WTC11 (cell line): ENCODE measurements around the gene CCNF. TPM values are rescaled to one million over a fixed set of nuclear protein-coding genes. Genes with fewer than 3 reads are reported as not detected.

Experiments
- ATAC-seq: fragments of 200-7000 bp; cut with Tn5 transposase; 2 replicates; pipeline ENCODE4 v1.10.0; 2021; ENCODE audit warnings: mild to moderate bottlenecking, moderate library complexity
- CTCF ChIA-PET: fragments of 300-600 bp; sonication (Branson Sonifier 250); formaldehyde crosslinking; loops from one replicate; lab custom pipeline; 2021; ENCODE audit warnings: antibody characterized with exemption; lab: Charles Lee
- POLR2A ChIA-PET: fragments of 350-600 bp; sonication (Branson Sonifier 250); formaldehyde crosslinking; loops from one replicate; lab custom pipeline; 2021; ENCODE audit warnings: antibody characterized with exemption; lab: Charles Lee
- DNase-seq: peaks from one replicate; pipeline ENCODE4 v3.0.0; 2021; ENCODE audit warnings: low spot score
- H3K27ac Mint-ChIP-seq: 2 replicates; pipeline ENCODE4 v1.8.0; 2021; ENCODE audit warnings: mixed read lengths
- H3K27me3 Mint-ChIP-seq: 2 replicates; pipeline ENCODE4 v1.8.0; 2021; ENCODE audit warnings: low read depth, mild to moderate bottlenecking, moderate library complexity, mixed read lengths
- H3K36me3 Mint-ChIP-seq: 2 replicates; pipeline ENCODE4 v1.8.0; 2021; ENCODE audit warnings: mixed read lengths
- H3K4me1 Mint-ChIP-seq: 2 replicates; pipeline ENCODE4 v1.8.0; 2022; ENCODE audit warnings: mixed read lengths
- H3K4me3 Mint-ChIP-seq: 2 replicates; pipeline ENCODE4 v1.8.0; 2021; ENCODE audit warnings: mild to moderate bottlenecking, moderate library complexity, mixed read lengths
- H3K9me3 Mint-ChIP-seq: 2 replicates; pipeline ENCODE4 v1.8.0; 2021; ENCODE audit warnings: mixed read lengths
- CBFB ChIP-seq: sonication (generic); formaldehyde crosslinking; IDR thresholded peaks from 2 replicates; pipeline ENCODE4 v1.8.1; 2022; ENCODE audit warnings: mild to moderate bottlenecking, low read depth, missing genetic modification reagents
- CTCF ChIP-seq: fragments of 200-600 bp; IDR thresholded peaks from 2 replicates; pipeline ENCODE4 v1.8.0; 2022; ENCODE audit warnings: antibody characterized with exemption
- E2F4 ChIP-seq: sonication (generic); formaldehyde crosslinking; IDR thresholded peaks from 2 replicates; pipeline ENCODE4 v1.8.1; 2022; ENCODE audit warnings: low read depth, mild to moderate bottlenecking, moderate library complexity, missing genetic modification reagents, borderline replicate concordance
- GABPB1 ChIP-seq: sonication (generic); formaldehyde crosslinking; IDR thresholded peaks from 2 replicates; pipeline ENCODE4 v1.8.1; 2023; ENCODE audit warnings: mild to moderate bottlenecking, missing genetic modification reagents
- HMGA2 ChIP-seq: fragments of 250-450 bp; sonication (Bioruptor Pico); IDR thresholded peaks from 2 replicates; pipeline ENCODE4 v1.4.0; 2021; ENCODE audit warnings: mild to moderate bottlenecking, moderate library complexity
- JUN ChIP-seq: sonication (generic); formaldehyde crosslinking; IDR thresholded peaks from 2 replicates; pipeline ENCODE4 v1.8.0; 2023; ENCODE audit warnings: mild to moderate bottlenecking, missing genetic modification reagents
- KAT7 ChIP-seq: sonication (generic); formaldehyde crosslinking; IDR thresholded peaks from 2 replicates; pipeline ENCODE4 v1.8.1; 2023; ENCODE audit warnings: missing genetic modification reagents, mild to moderate bottlenecking, borderline replicate concordance
- MXD4 ChIP-seq: fragments of 250-450 bp; sonication (Bioruptor Pico); IDR thresholded peaks from 2 replicates; pipeline ENCODE4 v1.8.0; 2021; ENCODE audit warnings: mild to moderate bottlenecking, moderate library complexity, borderline replicate concordance
- SOX15 ChIP-seq: fragments of 250-450 bp; sonication (Bioruptor Pico); IDR thresholded peaks from 2 replicates; pipeline ENCODE4 v1.9.0; 2021; ENCODE audit warnings: mild to moderate bottlenecking
- SP1 ChIP-seq: sonication (generic); formaldehyde crosslinking; conservative IDR thresholded peaks from 2 replicates; pipeline ENCODE4 v1.8.1; 2022; ENCODE audit warnings: missing genetic modification reagents
- TEAD1 ChIP-seq: sonication (generic); formaldehyde crosslinking; IDR thresholded peaks from 2 replicates; pipeline ENCODE4 v1.8.0; 2022; ENCODE audit warnings: mild to moderate bottlenecking, missing genetic modification reagents
- ZBTB21 ChIP-seq: sonication (generic); formaldehyde crosslinking; IDR thresholded peaks from 2 replicates; pipeline ENCODE4 v1.8.1; 2023; ENCODE audit warnings: mild to moderate bottlenecking, missing genetic modification reagents, borderline replicate concordance
- ZNF219 ChIP-seq: sonication (generic); formaldehyde crosslinking; IDR thresholded peaks from 2 replicates; pipeline ENCODE4 v1.8.0; 2023; ENCODE audit warnings: missing genetic modification reagents, mild to moderate bottlenecking, borderline replicate concordance
- ZNF416 ChIP-seq: fragments of 250-450 bp; sonication (Bioruptor Pico); IDR thresholded peaks from 2 replicates; pipeline ENCODE4 v1.9.0; 2021; ENCODE audit warnings: mild to moderate bottlenecking, inconsistent platforms
- ZNF671 ChIP-seq: fragments of 250-450 bp; sonication (Bioruptor Pico); IDR thresholded peaks from 2 replicates; pipeline ENCODE4 v1.8.0; 2021; ENCODE audit warnings: mild to moderate bottlenecking
- total RNA-seq: library from RNA; stranded (reverse); gene quantifications from 3 replicates; pipeline ENCODE4 v1.2.3, GENCODE V29; 2021
- TF ChIP-seq, protein P1 (sequence below): sonication (generic); formaldehyde crosslinking; IDR thresholded peaks from 2 replicates; pipeline ENCODE4 v1.8.0; 2022; ENCODE audit warnings: mild to moderate bottlenecking, missing genetic modification reagents
- TF ChIP-seq, protein P2 (sequence below): fragments of 250-450 bp; sonication (Bioruptor Pico); conservative IDR thresholded peaks from 2 replicates; pipeline ENCODE4 v1.9.0; 2021; ENCODE audit warnings: mild to moderate bottlenecking
- TF ChIP-seq, protein P3 (sequence below): sonication (generic); formaldehyde crosslinking; IDR thresholded peaks from 2 replicates; pipeline ENCODE4 v1.8.0; 2022; ENCODE audit warnings: mild to moderate bottlenecking, missing genetic modification reagents
- TF ChIP-seq, protein P4 (sequence below): sonication (generic); formaldehyde crosslinking; IDR thresholded peaks from 2 replicates; pipeline ENCODE4 v1.8.1; 2023; ENCODE audit warnings: mild to moderate bottlenecking, missing genetic modification reagents, moderate library complexity
- TF ChIP-seq, protein P5 (sequence below): fragments of 250-450 bp; sonication (Bioruptor Pico); IDR thresholded peaks from 2 replicates; pipeline ENCODE4 v1.8.0; 2021; ENCODE audit warnings: mild to moderate bottlenecking

CCNF gene
- total RNA-seq, 1 experiment from 2014 or later, result 65.7 TPM

GRCh38 chr16:2472885-2473445 is 43.7 kb downstream of the CCNF start (continued):
- TF ChIP-seq MXD4 (CRISPR knock-in tag), result no peak
- TF ChIP-seq, protein P1, sequence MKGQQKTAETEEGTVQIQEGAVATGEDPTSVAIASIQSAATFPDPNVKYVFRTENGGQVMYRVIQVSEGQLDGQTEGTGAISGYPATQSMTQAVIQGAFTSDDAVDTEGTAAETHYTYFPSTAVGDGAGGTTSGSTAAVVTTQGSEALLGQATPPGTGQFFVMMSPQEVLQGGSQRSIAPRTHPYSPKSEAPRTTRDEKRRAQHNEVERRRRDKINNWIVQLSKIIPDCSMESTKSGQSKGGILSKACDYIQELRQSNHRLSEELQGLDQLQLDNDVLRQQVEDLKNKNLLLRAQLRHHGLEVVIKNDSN (CRISPR knock-in tag), result no peak

DNA sequence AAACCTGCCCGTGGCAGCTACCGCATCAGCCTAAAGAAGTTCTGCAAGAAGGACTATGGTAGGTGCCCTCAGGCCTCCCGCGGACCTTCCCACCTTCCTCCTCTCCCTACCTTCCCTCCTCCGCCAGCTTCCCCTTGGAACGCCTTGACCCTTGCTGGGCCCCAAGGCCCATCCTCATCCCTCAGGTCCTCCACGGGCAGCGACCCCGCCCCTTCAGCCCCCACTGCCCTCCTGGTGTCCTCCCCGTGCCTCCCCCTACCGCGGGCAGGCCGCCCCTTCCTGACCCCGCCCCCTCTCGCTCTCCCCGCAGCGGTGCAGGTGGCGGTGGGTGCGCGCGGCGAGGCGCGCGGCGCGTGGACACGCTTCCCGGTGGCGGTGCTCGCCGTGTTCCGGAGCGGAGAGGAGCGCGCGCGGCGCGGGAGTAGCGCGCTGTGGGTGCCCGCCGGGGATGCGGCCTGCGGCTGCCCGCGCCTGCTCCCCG is 44.2 kb downstream of the CCNF start:
- CTCF ChIA-PET, result interaction anchor here (0.7 to 4.0 kb wide), 3 partner anchors 9 to 40 kb away, joined by 3 to 57 read pairs (median 4); partner anchors contain the start of gene ATP6V0C
- peak overlapping the region; percentile 62 for H3K4me3 Mint-ChIP-seq
- peaks cover 20% of the 10 kb centered on the region for H3K4me1 Mint-ChIP-seq
- no peaks in the 10 kb centered on the region for H3K36me3 Mint-ChIP-seq
- TF ChIP-seq ZNF416 (CRISPR knock-in tag), result no peak
- no peak for TF ChIP-seq CBFB (CRISPR knock-in tag)
- TF ChIP-seq HMGA2 (CRISPR knock-in tag), result no peak
- TF ChIP-seq, protein P2, sequence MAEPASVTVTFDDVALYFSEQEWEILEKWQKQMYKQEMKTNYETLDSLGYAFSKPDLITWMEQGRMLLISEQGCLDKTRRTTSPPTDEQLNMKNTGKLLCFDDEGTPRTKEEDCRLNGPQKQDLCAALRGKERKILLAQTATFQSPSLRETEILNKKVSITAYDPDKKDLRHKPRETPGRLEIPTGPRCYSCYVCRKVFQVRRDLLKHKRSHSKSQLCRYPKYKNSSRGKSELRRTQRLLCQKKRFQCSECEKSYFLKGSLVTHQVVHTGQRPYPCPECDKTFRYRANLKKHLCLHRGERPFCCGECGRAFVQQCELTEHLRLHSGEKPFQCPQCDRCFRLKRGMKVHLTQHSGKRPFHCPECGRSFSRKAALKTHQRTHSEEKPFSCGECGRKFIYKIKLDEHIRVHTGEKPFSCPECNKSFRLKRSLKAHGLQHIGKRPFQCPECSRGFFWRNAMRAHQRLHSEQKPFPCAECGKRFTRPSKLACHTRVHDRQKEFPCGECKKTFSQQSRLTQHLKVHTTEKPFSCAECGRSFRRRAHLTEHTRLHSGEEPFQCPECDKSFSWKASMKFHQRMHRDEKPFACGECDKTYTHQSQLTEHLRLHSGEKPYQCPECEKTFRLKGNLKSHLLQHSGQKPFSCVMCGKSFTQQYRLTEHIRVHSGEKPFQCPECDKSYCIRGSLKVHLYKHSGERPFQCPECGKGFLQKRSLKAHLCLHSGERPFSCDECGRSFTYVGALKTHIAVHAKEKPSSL (CRISPR knock-in tag), result no peak
- TF ChIP-seq JUN (CRISPR knock-in tag), result no peak
- no peak for TF ChIP-seq ZNF671 (CRISPR knock-in tag)
- peak; percentile 31; the same call in 1 of the 2 replicates for TF ChIP-seq SP1 (CRISPR knock-in tag)
- TF ChIP-seq, protein P3, sequence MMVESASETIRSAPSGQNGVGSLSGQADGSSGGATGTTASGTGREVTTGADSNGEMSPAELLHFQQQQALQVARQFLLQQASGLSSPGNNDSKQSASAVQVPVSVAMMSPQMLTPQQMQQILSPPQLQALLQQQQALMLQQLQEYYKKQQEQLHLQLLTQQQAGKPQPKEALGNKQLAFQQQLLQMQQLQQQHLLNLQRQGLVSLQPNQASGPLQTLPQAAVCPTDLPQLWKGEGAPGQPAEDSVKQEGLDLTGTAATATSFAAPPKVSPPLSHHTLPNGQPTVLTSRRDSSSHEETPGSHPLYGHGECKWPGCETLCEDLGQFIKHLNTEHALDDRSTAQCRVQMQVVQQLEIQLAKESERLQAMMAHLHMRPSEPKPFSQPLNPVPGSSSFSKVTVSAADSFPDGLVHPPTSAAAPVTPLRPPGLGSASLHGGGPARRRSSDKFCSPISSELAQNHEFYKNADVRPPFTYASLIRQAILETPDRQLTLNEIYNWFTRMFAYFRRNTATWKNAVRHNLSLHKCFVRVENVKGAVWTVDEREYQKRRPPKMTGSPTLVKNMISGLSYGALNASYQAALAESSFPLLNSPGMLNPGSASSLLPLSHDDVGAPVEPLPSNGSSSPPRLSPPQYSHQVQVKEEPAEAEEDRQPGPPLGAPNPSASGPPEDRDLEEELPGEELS (CRISPR knock-in tag), result peak; percentile 10; the same call in 1 of the 2 replicates
- TF ChIP-seq, protein P4, sequence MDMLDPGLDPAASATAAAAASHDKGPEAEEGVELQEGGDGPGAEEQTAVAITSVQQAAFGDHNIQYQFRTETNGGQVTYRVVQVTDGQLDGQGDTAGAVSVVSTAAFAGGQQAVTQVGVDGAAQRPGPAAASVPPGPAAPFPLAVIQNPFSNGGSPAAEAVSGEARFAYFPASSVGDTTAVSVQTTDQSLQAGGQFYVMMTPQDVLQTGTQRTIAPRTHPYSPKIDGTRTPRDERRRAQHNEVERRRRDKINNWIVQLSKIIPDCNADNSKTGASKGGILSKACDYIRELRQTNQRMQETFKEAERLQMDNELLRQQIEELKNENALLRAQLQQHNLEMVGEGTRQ (CRISPR knock-in tag), result no peak
- no peak for TF ChIP-seq ZNF219 (CRISPR knock-in tag)
- no peak for TF ChIP-seq SOX15 (CRISPR knock-in tag)
- TF ChIP-seq TEAD1, result no peak
- TF ChIP-seq, all 79 proteins: peak for 2
- Mint-ChIP-seq H3K27me3 (peaks cover 45% of the 10 kb centered on the region), H3K9me3 (no peaks in the 10 kb centered on the region), H3K27ac (no peak overlapping the region)
- ATAC-seq (no peak), DNase-seq (peak; percentile 42)
- POLR2A ChIA-PET, result no interaction called here

DNA sequence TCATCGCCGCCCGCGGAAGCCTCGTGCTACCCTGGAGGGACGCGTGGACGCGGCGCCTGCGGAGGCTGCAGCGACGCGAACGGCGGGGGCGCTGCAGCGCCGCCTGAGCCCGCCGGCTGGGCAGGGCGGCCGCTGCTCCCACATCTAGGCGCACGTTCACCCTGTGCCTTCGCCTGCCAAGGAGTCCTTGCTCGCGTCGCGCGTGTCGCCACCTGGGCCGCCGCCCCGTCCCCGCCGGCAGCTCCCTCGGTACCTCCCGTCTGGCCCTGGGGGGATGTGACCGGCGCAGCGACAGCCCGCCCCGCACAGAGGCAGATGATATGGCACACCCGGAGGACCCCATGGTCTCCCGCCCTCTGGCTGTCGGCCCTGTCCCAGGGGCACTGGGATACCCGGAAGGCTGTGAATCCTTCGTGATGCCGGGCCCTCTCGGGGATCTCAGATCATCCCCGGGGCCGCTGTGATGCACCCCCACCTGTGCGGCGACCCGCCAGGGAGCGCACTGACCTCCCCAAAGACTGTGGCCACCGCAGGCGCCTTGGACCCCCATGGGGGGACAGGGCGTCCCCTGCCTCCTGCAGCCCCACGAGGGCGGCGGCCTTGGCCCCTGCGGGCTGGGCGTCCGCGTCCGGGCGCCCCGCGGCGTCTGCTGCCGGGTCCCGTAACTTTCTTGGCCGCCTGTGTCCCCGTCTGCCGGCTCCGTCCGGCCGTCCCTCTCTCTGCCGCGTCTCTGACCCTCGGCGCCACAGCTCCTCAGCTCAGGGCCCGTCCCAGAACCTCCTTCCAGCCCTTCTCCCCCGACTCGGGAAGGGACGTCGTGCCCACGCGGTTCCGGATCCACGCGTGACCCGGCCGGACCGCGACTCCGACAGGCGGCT is 45.0 kb downstream of the CCNF start:
- peak; percentile 11; the same call in 1 of the 2 replicates for ATAC-seq
- DNase-seq, result peak; percentile 42
- H3K36me3 Mint-ChIP-seq, result no peaks in the 10 kb centered on the region
- H3K27me3 Mint-ChIP-seq, result peaks cover 41% of the 10 kb centered on the region
- no peak overlapping the region for H3K27ac Mint-ChIP-seq
- ChIA-PET POLR2A (interaction anchor here (1.1 kb wide), 3 partner anchors 15 to 57 kb away, joined by 3 to 5 read pairs (median 3); partner anchors contain the start of genes CEMP1 and TEDC2), CTCF (interaction anchor here (0.5 to 4.0 kb wide), 5 partner anchors 12 to 195 kb away, joined by 3 to 57 read pairs (median 6); partner anchors contain the start of gene TEDC2)
- peak overlapping the region; percentile 67 for H3K4me3 Mint-ChIP-seq
- no peaks in the 10 kb centered on the region for H3K9me3 Mint-ChIP-seq
- peaks cover 20% of the 10 kb centered on the region for H3K4me1 Mint-ChIP-seq
- TF ChIP-seq CTCF (no peak), ZBTB21 (CRISPR knock-in tag) (no peak), KAT7 (0 out of 2 replicates have a peak, but pooled peaks have one; percentile 84), GABPB1 (0 out of 2 replicates have a peak, but pooled peaks have one; percentile 23), MXD4 (CRISPR knock-in tag) (no peak), ZNF671 (CRISPR knock-in tag) (no peak), SOX15 (CRISPR knock-in tag) (no peak), E2F4 (CRISPR knock-in tag) (no peak)
- TF ChIP-seq, protein P5, sequence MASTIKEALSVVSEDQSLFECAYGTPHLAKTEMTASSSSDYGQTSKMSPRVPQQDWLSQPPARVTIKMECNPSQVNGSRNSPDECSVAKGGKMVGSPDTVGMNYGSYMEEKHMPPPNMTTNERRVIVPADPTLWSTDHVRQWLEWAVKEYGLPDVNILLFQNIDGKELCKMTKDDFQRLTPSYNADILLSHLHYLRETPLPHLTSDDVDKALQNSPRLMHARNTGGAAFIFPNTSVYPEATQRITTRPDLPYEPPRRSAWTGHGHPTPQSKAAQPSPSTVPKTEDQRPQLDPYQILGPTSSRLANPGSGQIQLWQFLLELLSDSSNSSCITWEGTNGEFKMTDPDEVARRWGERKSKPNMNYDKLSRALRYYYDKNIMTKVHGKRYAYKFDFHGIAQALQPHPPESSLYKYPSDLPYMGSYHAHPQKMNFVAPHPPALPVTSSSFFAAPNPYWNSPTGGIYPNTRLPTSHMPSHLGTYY (CRISPR knock-in tag), result no peak
